CD14-positive monocyte (primary cell): ENCODE results near the gene TCAIM. TPM values are rescaled to one million over a fixed set of nuclear protein-coding genes. Genes with fewer than 3 reads are reported as not detected.

Experiments
- DNase-seq, 3 donors: peaks; one replicate each; pipeline ENCODE4 v3.0.0-alpha.2; 2011 to 2022
- H2AFZ ChIP-seq: 2 replicates; pipeline ENCODE4 v1.6.0; 2012; ENCODE audit warnings: mild to moderate bottlenecking, low read depth, low read length, inconsistent platforms; ENCODE audit not compliant: insufficient read depth, poor library complexity, severe bottlenecking
- H3K27ac ChIP-seq, 2 donors: 1 replicate in 1 of 2; 2 replicates in 1 of 2; pipeline ENCODE4 v1.5.1; 2012 to 2013; ENCODE audit warnings: low read length in 2 of 2, control low read depth in 1 of 2, inconsistent platforms in 1 of 2, low read depth in 1 of 2, mild to moderate bottlenecking in 1 of 2
- H3K27me3 ChIP-seq, 2 donors: one replicate each; pipeline versions ENCODE4 v1.6.0 to v1.6.1; 2011 to 2013; ENCODE audit warnings: low read length in 2 of 2; ENCODE audit not compliant: control insufficient read depth in 2 of 2, insufficient read depth in 2 of 2
- H3K36me3 ChIP-seq, 2 donors: replicated peaks in 1 of 2; 1 replicate in 1 of 2; 2 replicates in 1 of 2; pipeline versions ENCODE4 v1.5.1 to v1.6.1; 2012 to 2013; ENCODE audit warnings: low read length in 2 of 2, control low read depth in 1 of 2, inconsistent platforms in 1 of 2, mild to moderate bottlenecking in 1 of 2; ENCODE audit not compliant: insufficient read depth in 2 of 2, control insufficient read depth in 1 of 2
- H3K4me1 ChIP-seq, 2 donors: 1 replicate in 1 of 2; 2 replicates in 1 of 2; pipeline versions ENCODE4 v1.5.1 to v1.6.1; 2012 to 2013; ENCODE audit warnings: low read length in 2 of 2, control low read depth in 1 of 2, inconsistent platforms in 1 of 2, mild to moderate bottlenecking in 1 of 2, moderate library complexity in 1 of 2; ENCODE audit not compliant: insufficient read depth in 2 of 2, control insufficient read depth in 1 of 2
- H3K4me2 ChIP-seq: replicated peaks from 2 replicates; pipeline ENCODE3; 2012; ENCODE audit warnings: low read length, moderate library complexity, mild to moderate bottlenecking; ENCODE audit not compliant: poor library complexity, severe bottlenecking; ENCODE audit errors: extremely low read depth
- H3K4me3 ChIP-seq, 3 experiments: fragments of 200-600 bp in 1 of 3; sonication (generic) in 1 of 3; replicated peaks in 1 of 3; 1 replicate in 2 of 3; 2 replicates in 1 of 3; pipeline ENCODE4 v1.5.1; 2011 to 2013; ENCODE audit warnings: low read length in 3 of 3, mild to moderate bottlenecking in 3 of 3, control low read depth in 2 of 3, low read depth in 2 of 3, inconsistent platforms in 1 of 3, moderate library complexity in 1 of 3
- H3K79me2 ChIP-seq: 2 replicates; pipeline ENCODE4 v1.6.0; 2012; ENCODE audit warnings: mild to moderate bottlenecking, control low read depth, inconsistent platforms, low read length, moderate library complexity; ENCODE audit not compliant: insufficient read depth
- H3K9ac ChIP-seq: 2 replicates; pipeline ENCODE4 v1.6.0; 2017; ENCODE audit warnings: low read length, mild to moderate bottlenecking; ENCODE audit not compliant: insufficient read depth, poor library complexity, severe bottlenecking
- H3K9me3 ChIP-seq, 2 donors: replicated peaks in 1 of 2; 1 replicate in 1 of 2; 2 replicates in 1 of 2; pipeline versions ENCODE4 v1.5.1 to v1.6.1; 2012 to 2013; ENCODE audit warnings: low read length in 2 of 2, control low read depth in 1 of 2; ENCODE audit not compliant: control insufficient read depth in 1 of 2, insufficient read depth in 1 of 2
- H4K20me1 ChIP-seq: 2 replicates; pipeline ENCODE4 v1.6.0; 2012; ENCODE audit warnings: mild to moderate bottlenecking, low read length, control low read depth, moderate library complexity; ENCODE audit not compliant: insufficient read depth
- H3K27ac Mint-ChIP-seq, 7 donors: one replicate each; pipeline ENCODE4 v1.8.0; 2020; ENCODE audit warnings: mild to moderate bottlenecking in 7 of 7, mixed read lengths in 7 of 7, moderate library complexity in 6 of 7, inconsistent platforms in 2 of 7
- H3K27me3 Mint-ChIP-seq, 3 donors: one replicate each; pipeline ENCODE4 v1.8.0; 2021 to 2022; ENCODE audit warnings: low read depth in 3 of 3, mild to moderate bottlenecking in 3 of 3, mixed read lengths in 3 of 3, moderate library complexity in 3 of 3, inconsistent platforms in 1 of 3
- H3K36me3 Mint-ChIP-seq, 2 donors: one replicate each; pipeline ENCODE4 v1.8.0; 2020; ENCODE audit warnings: mixed read lengths in 2 of 2, inconsistent platforms in 1 of 2, mild to moderate bottlenecking in 1 of 2
- H3K4me1 Mint-ChIP-seq: one replicate; pipeline ENCODE4 v1.8.0; 2020; ENCODE audit warnings: mild to moderate bottlenecking, mixed read lengths
- H3K4me3 Mint-ChIP-seq, 2 donors: one replicate each; pipeline ENCODE4 v1.8.0; 2020; ENCODE audit warnings: mild to moderate bottlenecking in 2 of 2, mixed read lengths in 2 of 2, moderate library complexity in 1 of 2
- H3K9me3 Mint-ChIP-seq, 7 donors: one replicate each; pipeline ENCODE4 v1.8.0; 2020 to 2022; ENCODE audit warnings: mixed read lengths in 7 of 7, mild to moderate bottlenecking in 6 of 7, moderate library complexity in 6 of 7, inconsistent platforms in 2 of 7
- WGBS: methylation state at CpG from one replicate; pipeline ENCODE4 v1.1.5; 2013; ENCODE audit warnings: missing lambda C conversion rate; ENCODE audit not compliant: insufficient coverage; 5-methylcytosine and 5-hydroxymethylcytosine counted together
- intact Hi-C, 2 donors: fragments of 100-400 bp; cut with micrococcal nuclease; formaldehyde crosslinking; loops; one replicate each; pipeline versions ENCODE4 v1.15.0 to v1.15.1; 2023
- polyA plus RNA-seq, 3 donors: library from polyadenylated mRNA; depleted of rRNA in 1 of 3; unstranded in 2 of 3; stranded (reverse) in 1 of 3; fragments of 300-500 nt in 2 of 3; fragments of >200 nt in 1 of 3; fragmentation: Illumina TruSeq in 2 of 3; gene quantifications; 1 replicate in 2 of 3; 2 replicates in 1 of 3; pipeline ENCODE4 v1.2.3, GENCODE V29; 2012 to 2021
- TF ChIP-seq, protein P1 (sequence below): fragments of 200-600 bp; IDR thresholded peaks from one replicate; pipeline ENCODE4 v1.8.0; 2022; ENCODE audit warnings: antibody characterized with exemption, mild to moderate bottlenecking

The TCAIM gene
- polyA plus RNA-seq, 3 donors = 9.1 to 26.7 (median 20.0) TPM

DNA sequence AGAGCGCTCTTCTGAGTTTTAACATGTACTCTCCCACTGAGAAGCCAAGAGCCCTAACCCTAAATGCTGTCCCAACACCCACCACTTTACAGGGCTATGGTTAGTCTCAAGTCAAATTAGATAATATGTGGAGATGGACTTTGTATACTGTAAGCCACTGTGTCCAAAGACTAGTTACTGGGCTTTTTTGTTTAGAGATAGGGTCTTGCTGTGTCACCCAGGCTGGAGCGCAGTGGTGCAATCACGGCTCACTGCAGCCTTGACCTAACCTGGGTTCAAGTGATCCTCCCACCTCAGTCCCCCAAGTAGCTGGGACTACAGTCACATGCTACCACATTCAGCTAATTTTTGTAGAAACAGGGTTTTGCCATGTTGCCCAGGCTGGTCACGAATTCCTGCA, 115.7 kb downstream of the TCAIM start:
- H3K4me3 Mint-ChIP-seq = no peak overlapping the region

DNA sequence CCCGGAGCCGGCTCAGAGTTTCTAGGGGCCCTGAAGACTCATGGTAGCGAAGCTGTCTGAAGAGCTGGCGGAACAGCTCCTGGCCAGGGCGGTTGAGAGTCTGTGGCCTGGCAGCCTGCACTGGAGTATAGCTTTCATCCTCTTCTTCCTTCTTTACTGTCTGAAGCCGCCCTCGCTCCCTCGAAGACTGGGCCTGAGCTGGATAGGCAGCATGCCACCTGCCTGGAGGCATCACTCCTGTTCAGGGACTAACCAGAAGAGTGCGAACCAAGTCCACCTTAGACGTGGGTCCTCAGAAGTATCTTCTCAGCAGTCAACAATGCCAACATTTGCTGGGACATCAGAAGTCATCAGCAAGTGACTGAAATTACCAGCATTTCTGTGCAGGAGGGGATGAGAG, 116.8 kb downstream of the TCAIM start:
- DNase-seq = no peak
- Mint-ChIP-seq H3K27me3 (peaks cover 0 to 1% (median 0%) of the 10 kb centered on the region in 3 donors), H3K4me3 (no peak overlapping the region), H3K9me3 (peaks cover 0 to 12% (median 7%) of the 10 kb centered on the region in 7 donors), H3K36me3 (peaks cover 56 to 72% of the 10 kb centered on the region in 2 donors), H3K27ac (peak overlapping the region in 5 of 7 donors; percentile 12 to 78 (median 34)), H3K4me1 (no peaks in the 10 kb centered on the region)
- Histone ChIP-seq H3K36me3 (peaks cover 59 to 77% of the 10 kb centered on the region in 2 donors), H3K4me2 (no peak overlapping the region), H3K79me2 (peaks cover 27% of the 10 kb centered on the region), H3K4me1 (no peaks in the 10 kb centered on the region), H3K27ac (no peak overlapping the region), H3K27me3 (no peaks in the 10 kb centered on the region), H3K4me3 (no peak overlapping the region), H3K9me3 (peaks cover 0 to under 1% of the 10 kb centered on the region in 2 donors), H2AFZ (no peak overlapping the region), H3K9ac (no peak overlapping the region), H4K20me1 (no peaks in the 10 kb centered on the region)
- 97% methylated on average over 10 of the region's 10 CpGs for WGBS
- intact Hi-C loops = no loop called here
- TF ChIP-seq, protein P1, sequence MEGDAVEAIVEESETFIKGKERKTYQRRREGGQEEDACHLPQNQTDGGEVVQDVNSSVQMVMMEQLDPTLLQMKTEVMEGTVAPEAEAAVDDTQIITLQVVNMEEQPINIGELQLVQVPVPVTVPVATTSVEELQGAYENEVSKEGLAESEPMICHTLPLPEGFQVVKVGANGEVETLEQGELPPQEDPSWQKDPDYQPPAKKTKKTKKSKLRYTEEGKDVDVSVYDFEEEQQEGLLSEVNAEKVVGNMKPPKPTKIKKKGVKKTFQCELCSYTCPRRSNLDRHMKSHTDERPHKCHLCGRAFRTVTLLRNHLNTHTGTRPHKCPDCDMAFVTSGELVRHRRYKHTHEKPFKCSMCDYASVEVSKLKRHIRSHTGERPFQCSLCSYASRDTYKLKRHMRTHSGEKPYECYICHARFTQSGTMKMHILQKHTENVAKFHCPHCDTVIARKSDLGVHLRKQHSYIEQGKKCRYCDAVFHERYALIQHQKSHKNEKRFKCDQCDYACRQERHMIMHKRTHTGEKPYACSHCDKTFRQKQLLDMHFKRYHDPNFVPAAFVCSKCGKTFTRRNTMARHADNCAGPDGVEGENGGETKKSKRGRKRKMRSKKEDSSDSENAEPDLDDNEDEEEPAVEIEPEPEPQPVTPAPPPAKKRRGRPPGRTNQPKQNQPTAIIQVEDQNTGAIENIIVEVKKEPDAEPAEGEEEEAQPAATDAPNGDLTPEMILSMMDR = no peak

More for the DNA sequence above, 115.7 kb downstream of the TCAIM start:
- Histone ChIP-seq H3K4me3 (no peak overlapping the region), H4K20me1 (no peaks in the 10 kb centered on the region), H2AFZ (no peak overlapping the region), H3K36me3 (peaks cover 70 to 88% of the 10 kb centered on the region in 2 donors), H3K27me3 (no peaks in the 10 kb centered on the region), H3K4me1 (no peaks in the 10 kb centered on the region), H3K9me3 (no peaks in the 10 kb centered on the region), H3K4me2 (no peak overlapping the region), H3K9ac (no peak overlapping the region), H3K27ac (no peak overlapping the region), H3K79me2 (peaks cover 22% of the 10 kb centered on the region)
- Mint-ChIP-seq H3K9me3 (peaks cover 0 to 17% (median 2%) of the 10 kb centered on the region in 7 donors), H3K27me3 (peaks cover 0 to 1% (median 0%) of the 10 kb centered on the region in 3 donors), H3K4me1 (no peaks in the 10 kb centered on the region), H3K36me3 (peaks cover 66 to 79% of the 10 kb centered on the region in 2 donors), H3K27ac (peak overlapping the region in 1 of 7 donors; percentile 52)
- TF ChIP-seq, protein P1 = no peak
- intact Hi-C loops = no loop called here
- no CpG with 5 or more reads among the region's 4 CpGs for WGBS
- no peak for DNase-seq

Other genes starting within 250 kb of the TCAIM start
- gene TOPAZ1, start 96.9 kb upstream of the TCAIM start, polyA plus RNA-seq = not detected
- 1 to 10 TPM in 2 of 3 donors, under 1 TPM in 1; 0.41 to 2.5 (median 1.1) TPM for gene ZNF445, start 138.9 kb downstream of the TCAIM start, polyA plus RNA-seq
- gene ZKSCAN7, start 216.4 kb downstream of the TCAIM start, polyA plus RNA-seq = under 1 TPM; 0.29 to 0.51 (median 0.48) TPM
- gene ZNF660, start 246.2 kb downstream of the TCAIM start, polyA plus RNA-seq = under 1 TPM in 2 of 3 donors, not detected in 1; 0.17 TPM